Endodermal cell (in vitro differentiated cells): ENCODE data around the gene LTB4R2. TPM values are rescaled to one million over a fixed set of nuclear protein-coding genes. Genes with fewer than 3 reads are reported as not detected.

ENCODE experiments used
- DNase-seq: peaks from one replicate; pipeline ENCODE4 v3.0.0-alpha.2; 2017
- H3K27ac ChIP-seq: 2 replicates; pipeline ENCODE4 v1.5.1; 2013; ENCODE audit warnings: mild to moderate bottlenecking, low read depth, low read length, moderate library complexity
- H3K27me3 ChIP-seq: 2 replicates; pipeline ENCODE4 v1.6.1; 2013; ENCODE audit warnings: mild to moderate bottlenecking, low read length, moderate library complexity; ENCODE audit not compliant: insufficient read depth, control insufficient read depth, poor library complexity, severe bottlenecking
- H3K36me3 ChIP-seq: 2 replicates; pipeline ENCODE4 v1.7.0; 2013; ENCODE audit warnings: mild to moderate bottlenecking, low read length, moderate library complexity; ENCODE audit not compliant: control insufficient read depth, insufficient read depth
- H3K4me1 ChIP-seq: one replicate; pipeline ENCODE4 v1.7.0; 2013; ENCODE audit warnings: low read length; ENCODE audit not compliant: control insufficient read depth, insufficient read depth
- H3K4me3 ChIP-seq: 2 replicates; pipeline ENCODE4 v1.5.1; 2013; ENCODE audit warnings: mild to moderate bottlenecking, low read length, moderate library complexity
- H3K9ac ChIP-seq: 2 replicates; pipeline ENCODE4 v1.6.1; 2013; ENCODE audit warnings: mild to moderate bottlenecking, low read length, moderate library complexity; ENCODE audit not compliant: poor library complexity, severe bottlenecking; ENCODE audit errors: extremely low read depth
- H3K9me3 ChIP-seq: 2 replicates; pipeline ENCODE4 v1.6.1; 2013; ENCODE audit warnings: mild to moderate bottlenecking, low read length, moderate library complexity; ENCODE audit not compliant: control insufficient read depth
- H3K27ac Mint-ChIP-seq: 2 replicates; pipeline ENCODE4 v1.8.0; 2020; ENCODE audit warnings: mixed read lengths
- H3K27me3 Mint-ChIP-seq: 2 replicates; pipeline ENCODE4 v1.8.0; 2021; ENCODE audit warnings: mild to moderate bottlenecking, mixed read lengths; ENCODE audit not compliant: insufficient read depth
- H3K36me3 Mint-ChIP-seq: 2 replicates; pipeline ENCODE4 v1.8.0; 2020; ENCODE audit warnings: low read depth, mixed read lengths
- H3K4me1 Mint-ChIP-seq: 2 replicates; pipeline ENCODE4 v1.8.0; 2020; ENCODE audit warnings: mixed read lengths
- H3K4me3 Mint-ChIP-seq: 2 replicates; pipeline ENCODE4 v1.8.0; 2020; ENCODE audit warnings: mild to moderate bottlenecking, moderate library complexity, mixed read lengths
- H3K9me3 Mint-ChIP-seq: 2 replicates; pipeline ENCODE4 v1.8.0; 2020; ENCODE audit warnings: mild to moderate bottlenecking, mixed read lengths
- CTCF ChIP-seq: fragments of 200-600 bp; sonication (generic); conservative IDR thresholded peaks from 2 replicates; pipeline ENCODE4 v1.5.0; 2021; ENCODE audit warnings: antibody characterized with exemption, mild to moderate bottlenecking
- WGBS, 2 experiments: methylation state at CpG; one replicate each; pipeline versions ENCODE4 v1.1.5 to v1.1.7; 2013; ENCODE audit warnings: missing lambda C conversion rate in 2 of 2, mixed read lengths in 1 of 2; ENCODE audit not compliant: insufficient coverage in 1 of 2, insufficient read length in 1 of 2; 5-methylcytosine and 5-hydroxymethylcytosine counted together
- total RNA-seq, 2 donors: library from RNA; stranded (reverse); fragmentation: NEBNext Ultra II Directional in 1 of 2; extraction: Animal tissue kit (Norgen Biotek cat#: 25700) in 1 of 2; gene quantifications; 2 replicates in 1 of 2; 3 replicates in 1 of 2; pipeline ENCODE4 v1.2.1, GENCODE V29; 2021

Gene LTB4R2
- total RNA-seq, 2 donors from 2014 or later: 7.4 to 9.5 TPM

- TF ChIP-seq CTCF: no peak
- no peak overlapping the region for H3K4me3 ChIP-seq
- Mint-ChIP-seq H3K9me3 (peaks cover 6% of the 10 kb centered on the region), H3K4me3 (no peak overlapping the region), H3K27me3 (peaks cover 66% of the 10 kb centered on the region), H3K36me3 (no peaks in the 10 kb centered on the region), H3K4me1 (peaks cover 7% of the 10 kb centered on the region), H3K27ac (no peak overlapping the region)
- H3K9ac ChIP-seq: no peak overlapping the region
- no peaks in the 10 kb centered on the region for H3K4me1 ChIP-seq
- WGBS, 2 experiments: 81% methylated on average over 2 of the region's 2 CpGs; no CpG with 5 or more reads in 1 of the 2 experiments
- H3K27ac ChIP-seq: no peak overlapping the region
- peaks cover 49% of the 10 kb centered on the region for H3K27me3 ChIP-seq
- DNase-seq: peak; percentile 25
- H3K36me3 ChIP-seq: no peaks in the 10 kb centered on the region
- peaks cover 8% of the 10 kb centered on the region for H3K9me3 ChIP-seq
Measured at GRCh38 chr14:24361326-24361725, 51.4 kb downstream of the LTB4R2 start.

Other genes with a start within 250 kb of the LTB4R2 start
- not detected for gene CPNE6, start 238.6 kb upstream of the LTB4R2 start, total RNA-seq
- 10 to 100 TPM; 37.7 to 42.8 TPM for gene PCK2, start 215.8 kb upstream of the LTB4R2 start, total RNA-seq
- 10 to 100 TPM; 71.1 to 72.2 TPM for gene DCAF11, start 195.4 kb upstream of the LTB4R2 start, total RNA-seq
- 1 to 10 TPM; 1.9 TPM for gene NRL, start 195.2 kb upstream of the LTB4R2 start, total RNA-seq
- gene FITM1, start 179.5 kb upstream of the LTB4R2 start, total RNA-seq: 1 to 10 TPM in 1 of 2 donors, not detected in 1; 1.1 TPM
- 100 to 1,000 TPM in 1 of 2 donors, 10 to 100 TPM in 1; 68.6 to 108 TPM for gene PSME1, start 173.9 kb upstream of the LTB4R2 start, total RNA-seq
- gene EMC9, start 168.5 kb upstream of the LTB4R2 start, total RNA-seq: 10 to 100 TPM; 34.0 to 39.5 TPM
- 100 to 1,000 TPM; 106 to 112 TPM for gene PSME2, start 163.5 kb upstream of the LTB4R2 start, total RNA-seq
- gene RNF31, start 162.6 kb upstream of the LTB4R2 start, total RNA-seq: 10 to 100 TPM; 75.5 to 82.9 TPM
- 10 to 100 TPM; 13.6 to 26.9 TPM for gene IRF9, start 148.9 kb upstream of the LTB4R2 start, total RNA-seq
- gene REC8, start 138.1 kb upstream of the LTB4R2 start, total RNA-seq: 10 to 100 TPM; 60.3 to 98.3 TPM
- 10 to 100 TPM; 56.3 to 67.4 TPM for gene IPO4, start 121.3 kb upstream of the LTB4R2 start, total RNA-seq
- 10 to 100 TPM; 37.4 to 40.8 TPM for gene TM9SF1, start 114.7 kb upstream of the LTB4R2 start, total RNA-seq
- under 1 TPM; 0.38 to 0.51 TPM for gene TSSK4, start 104.4 kb upstream of the LTB4R2 start, total RNA-seq
- 10 to 100 TPM; 38.8 to 44.3 TPM for gene CHMP4A, start 96.7 kb upstream of the LTB4R2 start, total RNA-seq
- 10 to 100 TPM; 21.0 to 25.0 TPM for gene MDP1, start 94.1 kb upstream of the LTB4R2 start, total RNA-seq
- gene NEDD8, start 77.8 kb upstream of the LTB4R2 start, total RNA-seq: 100 to 1,000 TPM; 210 to 267 TPM
- 10 to 100 TPM; 56.1 to 63.1 TPM for gene GMPR2, start 77.2 kb upstream of the LTB4R2 start, total RNA-seq
- gene TINF2, start 67.5 kb upstream of the LTB4R2 start, total RNA-seq: 10 to 100 TPM; 43.4 to 43.5 TPM
- gene TGM1, start 47.0 kb upstream of the LTB4R2 start, total RNA-seq: 1 to 10 TPM; 1.6 to 3.4 TPM
- 10 to 100 TPM; 20.2 to 20.5 TPM for gene RABGGTA, start 38.5 kb upstream of the LTB4R2 start, total RNA-seq
- gene DHRS1, start 10.4 kb upstream of the LTB4R2 start, total RNA-seq: 10 to 100 TPM; 21.2 to 22.5 TPM
- 10 to 100 TPM; 31.1 to 32.0 TPM for gene NOP9, start 10.3 kb upstream of the LTB4R2 start, total RNA-seq
- gene CIDEB, start 2.2 kb upstream of the LTB4R2 start, total RNA-seq: 1 to 10 TPM in 1 of 2 donors, under 1 TPM in 1; 0.97 to 3.1 TPM
- gene LTB4R, start 1.4 kb downstream of the LTB4R2 start, total RNA-seq: 1 to 10 TPM; 6.4 to 6.6 TPM
- gene ADCY4, start 24.9 kb downstream of the LTB4R2 start, total RNA-seq: not detected
- gene RIPK3, start 29.9 kb downstream of the LTB4R2 start, total RNA-seq: not detected
- 10 to 100 TPM; 24.8 to 34.1 TPM for gene NFATC4, start 58.0 kb downstream of the LTB4R2 start, total RNA-seq
- gene NYNRIN, start 88.9 kb downstream of the LTB4R2 start, total RNA-seq: 10 to 100 TPM; 19.5 to 19.7 TPM
- 1 to 10 TPM; 2.1 to 2.4 TPM for gene CBLN3, start 119.5 kb downstream of the LTB4R2 start, total RNA-seq
- gene KHNYN, start 119.8 kb downstream of the LTB4R2 start, total RNA-seq: 10 to 100 TPM; 46.2 to 46.6 TPM
- gene SDR39U1, start 132.6 kb downstream of the LTB4R2 start, total RNA-seq: 10 to 100 TPM; 40.4 to 41.3 TPM
- gene CMA1, start 198.1 kb downstream of the LTB4R2 start, total RNA-seq: not detected